GM23338 (cell line): ENCODE results near the gene FYCO1. TPM values are rescaled to one million over a fixed set of nuclear protein-coding genes. Genes with fewer than 3 reads are reported as not detected.

Experiments used
- ATAC-seq: fragments of 200-7000 bp; cut with Tn5 transposase; 3 replicates; pipeline ENCODE4 v1.9.1; 2020
- DNase-seq: peaks from one replicate; pipeline ENCODE4 v3.0.0-alpha.2; 2015; ENCODE audit warnings: low spot score
- H2AFZ ChIP-seq: fragments of 200-600 bp; sonication (generic); 2 replicates; pipeline ENCODE4 v1.8.0; 2016; ENCODE audit warnings: antibody characterized with exemption, mild to moderate bottlenecking, moderate library complexity
- H3F3A ChIP-seq: fragments of 200-600 bp; sonication (generic); replicated peaks from 2 replicates; pipeline ENCODE4 v1.8.0; 2017; ENCODE audit warnings: antibody characterized with exemption, mixed run types, low read depth
- H3K27ac ChIP-seq: fragments of 200-600 bp; sonication (generic); 2 replicates; pipeline ENCODE4 v1.6.1; 2016; ENCODE audit warnings: low read depth
- H3K27me3 ChIP-seq: fragments of 200-600 bp; sonication (generic); 2 replicates; pipeline ENCODE4 v1.8.0; 2016; ENCODE audit warnings: mild to moderate bottlenecking, mixed run types, moderate library complexity; ENCODE audit not compliant: insufficient read depth
- H3K36me3 ChIP-seq: fragments of 200-600 bp; sonication (generic); 2 replicates; pipeline ENCODE4 v1.8.0; 2016; ENCODE audit warnings: mild to moderate bottlenecking; ENCODE audit not compliant: insufficient read depth
- H3K4me1 ChIP-seq: fragments of 200-600 bp; sonication (generic); 2 replicates; pipeline ENCODE4 v1.8.0; 2016; ENCODE audit warnings: mild to moderate bottlenecking, moderate library complexity; ENCODE audit not compliant: insufficient read depth
- H3K4me2 ChIP-seq: fragments of 200-600 bp; sonication (generic); 2 replicates; pipeline ENCODE4 v1.7.1; 2017; ENCODE audit warnings: mixed run types
- H3K4me3 ChIP-seq: fragments of 200-600 bp; sonication (generic); 2 replicates; pipeline ENCODE4 v1.6.1; 2016; ENCODE audit warnings: mixed run types
- H3K79me2 ChIP-seq: fragments of 200-600 bp; sonication (generic); replicated peaks from 2 replicates; pipeline ENCODE4 v1.8.0; 2017; ENCODE audit warnings: mild to moderate bottlenecking; ENCODE audit not compliant: insufficient read depth
- H3K9me2 ChIP-seq: fragments of 200-600 bp; sonication (generic); 2 replicates; pipeline ENCODE4 v1.8.0; 2017; ENCODE audit not compliant: insufficient read depth
- H4K20me1 ChIP-seq: fragments of 200-600 bp; sonication (generic); replicated peaks from 2 replicates; pipeline ENCODE4 v1.8.0; 2017; ENCODE audit warnings: mild to moderate bottlenecking; ENCODE audit not compliant: insufficient read depth
- H3K27ac Mint-ChIP-seq: 2 replicates; pipeline ENCODE4 v1.8.0; 2020; ENCODE audit warnings: inconsistent platforms, mild to moderate bottlenecking, moderate library complexity, mixed read lengths
- H3K27me3 Mint-ChIP-seq: 3 replicates; pipeline ENCODE4 v1.8.0; 2022; ENCODE audit warnings: low read depth, mild to moderate bottlenecking, moderate library complexity, mixed read lengths, inconsistent platforms; ENCODE audit not compliant: insufficient read depth, poor library complexity
- H3K36me3 Mint-ChIP-seq: 3 replicates; pipeline ENCODE4 v1.8.0; 2021; ENCODE audit warnings: low read depth, mild to moderate bottlenecking, inconsistent platforms, moderate library complexity, mixed read lengths
- H3K4me1 Mint-ChIP-seq: 3 replicates; pipeline ENCODE4 v1.8.0; 2020; ENCODE audit warnings: mild to moderate bottlenecking, inconsistent platforms, mixed read lengths
- H3K4me3 Mint-ChIP-seq: 3 replicates; pipeline ENCODE4 v1.8.0; 2021; ENCODE audit warnings: moderate library complexity, mild to moderate bottlenecking, inconsistent platforms, mixed read lengths
- H3K9me3 Mint-ChIP-seq: 3 replicates; pipeline ENCODE4 v1.8.0; 2020; ENCODE audit warnings: moderate library complexity, mild to moderate bottlenecking, inconsistent platforms, mixed read lengths
- CREB1 ChIP-seq: fragments of 250-450 bp; sonication (Bioruptor Pico); IDR thresholded peaks from 2 replicates; pipeline ENCODE4 v1.5.0; 2020; ENCODE audit warnings: low read depth, mild to moderate bottlenecking, moderate library complexity
- EZH2 ChIP-seq: fragments of 200-600 bp; sonication (generic); IDR thresholded peaks from one replicate; pipeline ENCODE4 v1.8.0; 2017; ENCODE audit warnings: antibody characterized with exemption, mild to moderate bottlenecking, low read depth; ENCODE audit not compliant: unreplicated experiment
- EZH2phosphoT487 ChIP-seq: fragments of 200-600 bp; sonication (generic); IDR thresholded peaks from one replicate; pipeline ENCODE4 v1.8.1; 2018; ENCODE audit warnings: antibody characterized with exemption; ENCODE audit not compliant: unreplicated experiment
- JUNB ChIP-seq: IDR thresholded peaks from one replicate; pipeline ENCODE4 v1.6.1; 2016; ENCODE audit warnings: antibody characterized with exemption; ENCODE audit not compliant: unreplicated experiment
- NANOG ChIP-seq: IDR thresholded peaks from 2 replicates; pipeline ENCODE4 v1.6.1; 2016; ENCODE audit warnings: antibody characterized with exemption, borderline replicate concordance
- STAT1 ChIP-seq: IDR thresholded peaks from one replicate; pipeline ENCODE4 v1.6.1; 2016; ENCODE audit warnings: antibody characterized with exemption; ENCODE audit not compliant: unreplicated experiment
- ZNF114 ChIP-seq: fragments of 250-450 bp; sonication (Bioruptor Pico); IDR thresholded peaks from 2 replicates; pipeline ENCODE4 v1.5.0; 2020; ENCODE audit warnings: mild to moderate bottlenecking, moderate library complexity
- ZNF331 ChIP-seq: fragments of 250-450 bp; sonication (Bioruptor Pico); IDR thresholded peaks from 2 replicates; pipeline ENCODE4 v1.5.0; 2020; ENCODE audit warnings: low read depth, mild to moderate bottlenecking, moderate library complexity
- polyA plus RNA-seq: library from polyadenylated mRNA; unstranded; fragments of >200 nt; fragmentation: Nextera tagmentation; extraction: Ambion mirVana; gene quantifications from 2 replicates; pipeline ENCODE4 v1.2.1, GENCODE V29; 2016
- total RNA-seq: library from RNA; depleted of rRNA; stranded (reverse); fragments of >200 nt; shearing (Covaris generic); gene quantifications from 2 replicates; pipeline ENCODE4 v1.2.3, GENCODE V29; 2014
- TF ChIP-seq, protein P1 (sequence below): fragments of 250-450 bp; sonication (Bioruptor Pico); IDR thresholded peaks from 2 replicates; pipeline ENCODE4 v1.5.0; 2020; ENCODE audit warnings: mild to moderate bottlenecking, moderate library complexity
- TF ChIP-seq, protein P2 (sequence below): IDR thresholded peaks from one replicate; pipeline ENCODE4 v1.6.1; 2018; ENCODE audit warnings: antibody characterized with exemption; ENCODE audit not compliant: unreplicated experiment
- TF ChIP-seq, protein P3 (sequence below), 2 experiments: fragments of 200-600 bp in 1 of 2; sonication (generic) in 1 of 2; conservative IDR thresholded peaks; 2 replicates each; pipeline versions ENCODE4 v1.5.1 to v1.6.1; 2016 to 2017; ENCODE audit warnings: antibody characterized with exemption in 2 of 2, low read depth in 2 of 2, mild to moderate bottlenecking in 2 of 2, moderate library complexity in 1 of 2

The FYCO1 gene
- total and polyA plus RNA-seq, 2 experiments from 2014 or later, result 4.5 to 17.2 TPM

DNA sequence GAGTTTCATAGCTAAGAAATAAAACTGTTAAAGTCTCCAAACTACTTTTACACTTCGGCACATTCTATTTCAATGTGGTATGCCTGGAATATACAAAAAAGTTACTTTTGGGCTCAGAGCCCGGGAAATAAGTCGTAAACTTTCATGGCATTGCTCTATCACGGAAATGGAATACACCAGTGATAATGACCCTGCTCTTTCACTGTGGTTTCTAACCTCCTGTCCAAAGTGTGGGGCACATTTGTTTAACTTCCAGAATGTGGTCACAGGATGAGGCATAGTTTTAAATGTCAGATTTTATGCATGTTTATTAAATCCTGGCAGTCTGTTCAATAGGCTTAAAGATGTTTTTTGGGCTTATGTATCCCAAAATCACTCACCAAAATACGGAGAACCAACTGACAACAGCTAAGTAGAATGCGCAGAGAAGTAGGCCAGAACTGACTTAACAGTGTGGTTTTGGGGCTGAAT is 47.3 kb downstream of the FYCO1 start:
- H3K4me1 Mint-ChIP-seq, result no peaks in the 10 kb centered on the region
- Histone ChIP-seq H3K27me3 (no peaks in the 10 kb centered on the region), H2AFZ (no peak overlapping the region), H3K27ac (no peak overlapping the region), H3K9me2 (0 out of 2 replicates have a peak, but pooled peaks cover 4% of the 10 kb centered on the region), H3K4me2 (no peak overlapping the region), H3K4me3 (no peak overlapping the region), H3K36me3 (peaks cover 26% of the 10 kb centered on the region), H3K4me1 (no peaks in the 10 kb centered on the region), H3F3A (no peaks in the 10 kb centered on the region), H3K79me2 (no peaks in the 10 kb centered on the region), H4K20me1 (peaks cover 2% of the 10 kb centered on the region; the same call in 1 of the 2 replicates)
- peaks cover 66% of the 10 kb centered on the region for H3K36me3 Mint-ChIP-seq
- H3K4me3 Mint-ChIP-seq, result no peak overlapping the region
- peaks cover 6% of the 10 kb centered on the region for H3K27me3 Mint-ChIP-seq
- TF ChIP-seq JUNB (no peak), ZNF114 (CRISPR knock-in tag) (no peak), EZH2 (no peak)
- TF ChIP-seq, protein P1, sequence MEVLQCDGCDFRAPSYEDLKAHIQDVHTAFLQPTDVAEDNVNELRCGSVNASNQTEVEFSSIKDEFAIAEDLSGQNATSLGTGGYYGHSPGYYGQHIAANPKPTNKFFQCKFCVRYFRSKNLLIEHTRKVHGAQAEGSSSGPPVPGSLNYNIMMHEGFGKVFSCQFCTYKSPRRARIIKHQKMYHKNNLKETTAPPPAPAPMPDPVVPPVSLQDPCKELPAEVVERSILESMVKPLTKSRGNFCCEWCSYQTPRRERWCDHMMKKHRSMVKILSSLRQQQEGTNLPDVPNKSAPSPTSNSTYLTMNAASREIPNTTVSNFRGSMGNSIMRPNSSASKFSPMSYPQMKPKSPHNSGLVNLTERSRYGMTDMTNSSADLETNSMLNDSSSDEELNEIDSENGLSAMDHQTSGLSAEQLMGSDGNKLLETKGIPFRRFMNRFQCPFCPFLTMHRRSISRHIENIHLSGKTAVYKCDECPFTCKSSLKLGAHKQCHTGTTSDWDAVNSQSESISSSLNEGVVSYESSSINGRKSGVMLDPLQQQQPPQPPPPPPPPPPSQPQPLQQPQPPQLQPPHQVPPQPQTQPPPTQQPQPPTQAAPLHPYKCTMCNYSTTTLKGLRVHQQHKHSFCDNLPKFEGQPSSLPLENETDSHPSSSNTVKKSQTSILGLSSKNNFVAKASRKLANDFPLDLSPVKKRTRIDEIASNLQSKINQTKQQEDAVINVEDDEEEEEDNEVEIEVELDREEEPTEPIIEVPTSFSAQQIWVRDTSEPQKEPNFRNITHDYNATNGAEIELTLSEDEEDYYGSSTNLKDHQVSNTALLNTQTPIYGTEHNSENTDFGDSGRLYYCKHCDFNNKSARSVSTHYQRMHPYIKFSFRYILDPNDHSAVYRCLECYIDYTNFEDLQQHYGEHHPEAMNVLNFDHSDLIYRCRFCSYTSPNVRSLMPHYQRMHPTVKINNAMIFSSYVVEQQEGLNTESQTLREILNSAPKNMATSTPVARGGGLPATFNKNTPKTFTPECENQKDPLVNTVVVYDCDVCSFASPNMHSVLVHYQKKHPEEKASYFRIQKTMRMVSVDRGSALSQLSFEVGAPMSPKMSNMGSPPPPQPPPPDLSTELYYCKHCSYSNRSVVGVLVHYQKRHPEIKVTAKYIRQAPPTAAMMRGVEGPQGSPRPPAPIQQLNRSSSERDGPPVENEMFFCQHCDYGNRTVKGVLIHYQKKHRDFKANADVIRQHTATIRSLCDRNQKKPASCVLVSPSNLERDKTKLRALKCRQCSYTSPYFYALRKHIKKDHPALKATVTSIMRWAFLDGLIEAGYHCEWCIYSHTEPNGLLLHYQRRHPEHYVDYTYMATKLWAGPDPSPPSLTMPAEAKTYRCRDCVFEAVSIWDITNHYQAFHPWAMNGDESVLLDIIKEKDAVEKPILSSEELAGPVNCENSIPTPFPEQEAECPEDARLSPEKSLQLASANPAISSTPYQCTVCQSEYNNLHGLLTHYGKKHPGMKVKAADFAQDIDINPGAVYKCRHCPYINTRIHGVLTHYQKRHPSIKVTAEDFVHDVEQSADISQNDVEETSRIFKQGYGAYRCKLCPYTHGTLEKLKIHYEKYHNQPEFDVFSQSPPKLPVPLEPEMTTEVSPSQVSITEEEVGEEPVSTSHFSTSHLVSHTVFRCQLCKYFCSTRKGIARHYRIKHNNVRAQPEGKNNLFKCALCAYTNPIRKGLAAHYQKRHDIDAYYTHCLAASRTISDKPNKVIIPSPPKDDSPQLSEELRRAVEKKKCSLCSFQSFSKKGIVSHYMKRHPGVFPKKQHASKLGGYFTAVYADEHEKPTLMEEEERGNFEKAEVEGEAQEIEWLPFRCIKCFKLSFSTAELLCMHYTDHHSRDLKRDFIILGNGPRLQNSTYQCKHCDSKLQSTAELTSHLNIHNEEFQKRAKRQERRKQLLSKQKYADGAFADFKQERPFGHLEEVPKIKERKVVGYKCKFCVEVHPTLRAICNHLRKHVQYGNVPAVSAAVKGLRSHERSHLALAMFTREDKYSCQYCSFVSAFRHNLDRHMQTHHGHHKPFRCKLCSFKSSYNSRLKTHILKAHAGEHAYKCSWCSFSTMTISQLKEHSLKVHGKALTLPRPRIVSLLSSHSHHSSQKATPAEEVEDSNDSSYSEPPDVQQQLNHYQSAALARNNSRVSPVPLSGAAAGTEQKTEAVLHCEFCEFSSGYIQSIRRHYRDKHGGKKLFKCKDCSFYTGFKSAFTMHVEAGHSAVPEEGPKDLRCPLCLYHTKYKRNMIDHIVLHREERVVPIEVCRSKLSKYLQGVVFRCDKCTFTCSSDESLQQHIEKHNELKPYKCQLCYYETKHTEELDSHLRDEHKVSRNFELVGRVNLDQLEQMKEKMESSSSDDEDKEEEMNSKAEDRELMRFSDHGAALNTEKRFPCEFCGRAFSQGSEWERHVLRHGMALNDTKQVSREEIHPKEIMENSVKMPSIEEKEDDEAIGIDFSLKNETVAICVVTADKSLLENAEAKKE, result no peak
- H3K27ac Mint-ChIP-seq, result no peak overlapping the region
- DNase-seq, result no peak
- H3K9me3 Mint-ChIP-seq, result no peaks in the 10 kb centered on the region
- no peak for ATAC-seq

DNA sequence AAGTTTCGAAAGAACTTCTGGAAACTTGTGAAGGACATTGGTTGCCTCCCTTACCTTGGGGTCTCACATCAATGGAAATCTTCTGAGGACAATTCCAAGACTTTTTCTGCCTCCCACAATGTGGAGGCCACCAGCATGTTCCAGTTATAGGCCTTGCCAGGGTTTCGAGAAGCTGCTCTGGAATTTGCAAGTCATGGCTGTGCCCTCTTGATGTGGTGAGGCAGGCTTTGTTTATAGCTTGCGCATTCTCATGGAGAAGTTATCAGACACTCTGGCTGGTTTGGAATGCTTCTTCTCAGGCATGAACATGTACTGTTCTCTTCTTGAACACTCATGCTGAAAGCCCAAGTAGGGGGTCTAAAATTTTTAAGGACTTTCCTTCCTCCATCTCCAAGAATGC is 48.3 kb downstream of the FYCO1 start:
- Histone ChIP-seq H3K4me1 (no peaks in the 10 kb centered on the region), H3K27me3 (no peaks in the 10 kb centered on the region), H3K79me2 (no peaks in the 10 kb centered on the region), H3F3A (no peaks in the 10 kb centered on the region), H2AFZ (no peak overlapping the region), H3K4me3 (no peak overlapping the region), H4K20me1 (peaks cover 5% of the 10 kb centered on the region; the same call in 1 of the 2 replicates), H3K27ac (no peak overlapping the region), H3K9me2 (0 out of 2 replicates have a peak, but pooled peaks cover 4% of the 10 kb centered on the region), H3K4me2 (no peak overlapping the region), H3K36me3 (peaks cover 26% of the 10 kb centered on the region)
- Mint-ChIP-seq H3K4me3 (no peak overlapping the region), H3K36me3 (peaks cover 56% of the 10 kb centered on the region), H3K9me3 (no peaks in the 10 kb centered on the region), H3K4me1 (no peaks in the 10 kb centered on the region), H3K27ac (no peak overlapping the region; the same call in 1 of the 2 replicates), H3K27me3 (peaks cover 8% of the 10 kb centered on the region)
- DNase-seq, result no peak
- ATAC-seq, result no peak
- no peak for TF ChIP-seq EZH2
- TF ChIP-seq, protein P2, sequence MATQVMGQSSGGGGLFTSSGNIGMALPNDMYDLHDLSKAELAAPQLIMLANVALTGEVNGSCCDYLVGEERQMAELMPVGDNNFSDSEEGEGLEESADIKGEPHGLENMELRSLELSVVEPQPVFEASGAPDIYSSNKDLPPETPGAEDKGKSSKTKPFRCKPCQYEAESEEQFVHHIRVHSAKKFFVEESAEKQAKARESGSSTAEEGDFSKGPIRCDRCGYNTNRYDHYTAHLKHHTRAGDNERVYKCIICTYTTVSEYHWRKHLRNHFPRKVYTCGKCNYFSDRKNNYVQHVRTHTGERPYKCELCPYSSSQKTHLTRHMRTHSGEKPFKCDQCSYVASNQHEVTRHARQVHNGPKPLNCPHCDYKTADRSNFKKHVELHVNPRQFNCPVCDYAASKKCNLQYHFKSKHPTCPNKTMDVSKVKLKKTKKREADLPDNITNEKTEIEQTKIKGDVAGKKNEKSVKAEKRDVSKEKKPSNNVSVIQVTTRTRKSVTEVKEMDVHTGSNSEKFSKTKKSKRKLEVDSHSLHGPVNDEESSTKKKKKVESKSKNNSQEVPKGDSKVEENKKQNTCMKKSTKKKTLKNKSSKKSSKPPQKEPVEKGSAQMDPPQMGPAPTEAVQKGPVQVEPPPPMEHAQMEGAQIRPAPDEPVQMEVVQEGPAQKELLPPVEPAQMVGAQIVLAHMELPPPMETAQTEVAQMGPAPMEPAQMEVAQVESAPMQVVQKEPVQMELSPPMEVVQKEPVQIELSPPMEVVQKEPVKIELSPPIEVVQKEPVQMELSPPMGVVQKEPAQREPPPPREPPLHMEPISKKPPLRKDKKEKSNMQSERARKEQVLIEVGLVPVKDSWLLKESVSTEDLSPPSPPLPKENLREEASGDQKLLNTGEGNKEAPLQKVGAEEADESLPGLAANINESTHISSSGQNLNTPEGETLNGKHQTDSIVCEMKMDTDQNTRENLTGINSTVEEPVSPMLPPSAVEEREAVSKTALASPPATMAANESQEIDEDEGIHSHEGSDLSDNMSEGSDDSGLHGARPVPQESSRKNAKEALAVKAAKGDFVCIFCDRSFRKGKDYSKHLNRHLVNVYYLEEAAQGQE, result no peak
- no peak for TF ChIP-seq EZH2phosphoT487
- no peak for TF ChIP-seq JUNB
- no peak for TF ChIP-seq NANOG
- no peak for TF ChIP-seq CREB1
- TF ChIP-seq STAT1, result no peak
- TF ChIP-seq, protein P3, sequence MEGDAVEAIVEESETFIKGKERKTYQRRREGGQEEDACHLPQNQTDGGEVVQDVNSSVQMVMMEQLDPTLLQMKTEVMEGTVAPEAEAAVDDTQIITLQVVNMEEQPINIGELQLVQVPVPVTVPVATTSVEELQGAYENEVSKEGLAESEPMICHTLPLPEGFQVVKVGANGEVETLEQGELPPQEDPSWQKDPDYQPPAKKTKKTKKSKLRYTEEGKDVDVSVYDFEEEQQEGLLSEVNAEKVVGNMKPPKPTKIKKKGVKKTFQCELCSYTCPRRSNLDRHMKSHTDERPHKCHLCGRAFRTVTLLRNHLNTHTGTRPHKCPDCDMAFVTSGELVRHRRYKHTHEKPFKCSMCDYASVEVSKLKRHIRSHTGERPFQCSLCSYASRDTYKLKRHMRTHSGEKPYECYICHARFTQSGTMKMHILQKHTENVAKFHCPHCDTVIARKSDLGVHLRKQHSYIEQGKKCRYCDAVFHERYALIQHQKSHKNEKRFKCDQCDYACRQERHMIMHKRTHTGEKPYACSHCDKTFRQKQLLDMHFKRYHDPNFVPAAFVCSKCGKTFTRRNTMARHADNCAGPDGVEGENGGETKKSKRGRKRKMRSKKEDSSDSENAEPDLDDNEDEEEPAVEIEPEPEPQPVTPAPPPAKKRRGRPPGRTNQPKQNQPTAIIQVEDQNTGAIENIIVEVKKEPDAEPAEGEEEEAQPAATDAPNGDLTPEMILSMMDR (conservative IDR thresholded peaks at IDR 0.05; ENCODE audit: low read depth in 2 of 2), result no peak
- no peak for TF ChIP-seq ZNF331 (CRISPR knock-in tag)
